Stimulated activated CD8-positive, alpha-beta memory T cell treated with anti-CD3 and anti-CD28 coated beads, Interleukin-4, amount 100 ng/mL, for 24 hours (primary cell): ENCODE data around the gene BAAT.

Experiments used
- DNase-seq: peaks from one replicate; pipeline ENCODE4 v3.0.0-alpha.2; 2020; ENCODE audit warnings: low read depth

Gene BAAT

GRCh38 chr9:101312661-101313060 is 72.1 kb downstream of the BAAT start:
- no peak for DNase-seq

GRCh38 chr9:101311758-101312420 is 72.9 kb downstream of the BAAT start:
- no peak for DNase-seq

- no peak for DNase-seq
Measured at GRCh38 chr9:101311191-101311590, 73.6 kb downstream of the BAAT start.
